HG02938 (cell line): Measurements from ENCODE around the gene PRRX2.

Source experiments
- ATAC-seq: cut with Tn5 transposase; IDR thresholded peaks from one replicate; pipeline ENCODE4 v1.9.1; 2021; ENCODE audit warnings: mild to moderate bottlenecking, moderate library complexity; ENCODE audit not compliant: unreplicated experiment

PRRX2 gene

GRCh38 chr9:129674229-129674628, 8.8 kb downstream of the PRRX2 start:
- ATAC-seq, result no peak

- ATAC-seq, result no peak
Measured at GRCh38 chr9:129675620-129676019, 10.2 kb downstream of the PRRX2 start.

GRCh38 chr9:129676287-129676686, 10.8 kb downstream of the PRRX2 start:
- ATAC-seq, result no peak

GRCh38 chr9:129676975-129677374, 11.5 kb downstream of the PRRX2 start:
- no peak for ATAC-seq

- ATAC-seq, result no peak
Measured at GRCh38 chr9:129677456-129677855, 12.0 kb downstream of the PRRX2 start.

GRCh38 chr9:129678844-129679243, 13.4 kb downstream of the PRRX2 start:
- ATAC-seq, result no peak

GRCh38 chr9:129679537-129679936, 14.1 kb downstream of the PRRX2 start:
- ATAC-seq, result no peak

- no peak for ATAC-seq
Measured at GRCh38 chr9:129681924-129682323, 16.5 kb downstream of the PRRX2 start.

- no peak for ATAC-seq
Measured at GRCh38 chr9:129682381-129682780, 16.9 kb downstream of the PRRX2 start.

- ATAC-seq, result no peak
Measured at GRCh38 chr9:129685220-129685932, 19.9 kb downstream of the PRRX2 start.

GRCh38 chr9:129685933-129686259, 20.4 kb downstream of the PRRX2 start:
- ATAC-seq, result no peak

- ATAC-seq, result no peak
Measured at GRCh38 chr9:129686736-129687135, 21.3 kb downstream of the PRRX2 start.

GRCh38 chr9:129687391-129687790, 21.9 kb downstream of the PRRX2 start:
- ATAC-seq, result no peak

GRCh38 chr9:129688285-129689043, 23.0 kb downstream of the PRRX2 start:
- no peak for ATAC-seq

GRCh38 chr9:129692534-129692933, 27.1 kb downstream of the PRRX2 start:
- ATAC-seq, result no peak

- ATAC-seq, result no peak
Measured at GRCh38 chr9:129693741-129694140, 28.3 kb downstream of the PRRX2 start.

GRCh38 chr9:129694243-129694646, 28.8 kb downstream of the PRRX2 start:
- no peak for ATAC-seq

GRCh38 chr9:129695870-129696269, 30.4 kb downstream of the PRRX2 start:
- ATAC-seq, result no peak

- ATAC-seq, result no peak
Measured at GRCh38 chr9:129696944-129697655, 31.7 kb downstream of the PRRX2 start.

- ATAC-seq, result no peak
Measured at GRCh38 chr9:129697656-129698253, 32.3 kb downstream of the PRRX2 start.

GRCh38 chr9:129698254-129698757, 32.9 kb downstream of the PRRX2 start:
- ATAC-seq, result no peak
